ENCODE data around the gene SERP2. TPM values are rescaled to one million over a fixed set of nuclear protein-coding genes. Genes with fewer than 3 reads are reported as not detected.

Gene SERP2
- total and polyA plus RNA-seq, 2 of the 13 experiments (the other 11 are each of a cell fraction or from before 2014, with no cell fraction given), result not detected

DNA sequence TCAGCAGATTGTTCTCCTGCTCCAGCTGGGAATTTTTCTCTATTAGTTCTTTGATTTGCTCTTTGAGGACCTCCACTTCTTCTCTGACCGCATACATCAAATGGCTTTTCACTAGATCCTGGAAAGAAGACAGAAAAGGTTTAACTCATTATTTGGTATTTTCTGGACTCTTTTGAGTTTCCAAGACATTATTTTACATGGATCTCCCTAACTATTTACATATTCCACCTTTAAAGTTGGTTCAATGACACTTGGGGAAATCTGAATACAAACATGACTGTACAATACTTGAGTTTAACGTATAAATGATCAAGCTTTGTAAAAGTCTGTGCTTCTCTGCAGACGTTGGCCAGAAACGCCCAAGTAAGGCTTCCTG lies 61.1 kb downstream of the SERP2 start:
- DNase-seq (ENCODE audit: low spot score) (no peak), FAIRE-seq (no peak), ATAC-seq (no peak)
- peaks cover 45% of the 10 kb centered on the region for H3K4me1 ChIP-seq (ENCODE audit: insufficient read depth, low read length)
- no peaks in the 10 kb centered on the region for H3K9me3 ChIP-seq (ENCODE audit: low read length)
- POLR2A ChIA-PET, result interaction anchor here (0.8 to 3.7 kb wide), 13 partner anchors 11 to 293 kb away, joined by 3 to 96 read pairs (median 5); no protein-coding TSS in a partner anchor
- H3K27me3 ChIP-seq (ENCODE audit: control insufficient read depth in 1 of 2, insufficient read depth in 2 of 2, low read length in 2 of 2), result no peaks in the 10 kb centered on the region; a peak in 1 of 5 replicates
- CTCF ChIA-PET (ENCODE audit: low intra/inter-chr PET ratio, low total read pairs), result no interaction called here
- BruUV-seq (replicated peaks), result no TSS peak
- H4K20me1 ChIP-seq (ENCODE audit: insufficient read depth, low read length), result no peaks in the 10 kb centered on the region
- H3K9ac ChIP-seq (ENCODE audit: insufficient read depth, low read depth, low read length), result peak overlapping the region; percentile 91
- peak overlapping the region; percentile 88 for H3K4me2 ChIP-seq (ENCODE audit: low read depth, low read length)
- H3K4me3 ChIP-seq (replicated peaks in 1 of 3; ENCODE audit: insufficient read depth in 1 of 3, low read depth in 2 of 3, low read length in 3 of 3), result peak overlapping the region; percentile 62 to 97 (median 71)
- intact Hi-C loops (cut with micrococcal nuclease; ENCODE audit: unreplicated experiment), result loop anchor here (1.0 to 5.0 kb wide), 2 partner anchors 30 to 72 kb away; no protein-coding TSS in a partner anchor
- WGBS (ENCODE audit: low lambda C conversion rate), result 40% methylated on average over 4 of the region's 4 CpGs
- H3K79me2 ChIP-seq (ENCODE audit: insufficient read depth, low read length), result peaks cover 10% of the 10 kb centered on the region
- peaks cover 6 to 15% of the 10 kb centered on the region in 2 experiments; a peak in 3 of 5 replicates for H3K36me3 ChIP-seq (replicated peaks in 1 of 2; ENCODE audit: control insufficient read depth in 1 of 2, insufficient read depth in 2 of 2, low read length in 2 of 2)
- H3K27ac ChIP-seq (ENCODE audit: extremely low read length, insufficient read depth, low read length), result peak overlapping the region; percentile 55
- in situ Hi-C loops (cut with HindIII; ENCODE audit: extremely low pct_ligation_motif_present, low pct_unique_long_range_greater_than_20kb), result loop anchor here (5.0 kb wide), 4 partner anchors 192 to 527 kb away; no protein-coding TSS in a partner anchor
- H2AFZ ChIP-seq (ENCODE audit: low read length), result no peak overlapping the region
- TF ChIP-seq POLR2AphosphoS2 (IDR thresholded peaks at IDR 0.05; ENCODE audit: low read depth, low read length), result no peak
- no peak for TF ChIP-seq ZNF17 (CRISPR knock-in tag; IDR thresholded peaks at IDR 0.05)
- TF ChIP-seq ZBTB21 (CRISPR knock-in tag; IDR thresholded peaks at IDR 0.05), result no peak
- TF ChIP-seq POLR2AphosphoS5 (IDR thresholded peaks at IDR 0.05; ENCODE audit: low read depth, low read length), result no peak
- no peak for TF ChIP-seq ARID3A (IDR thresholded peaks at IDR 0.05; ENCODE audit: low read depth, low read length)
- no peak for TF ChIP-seq ZNF564 (CRISPR knock-in tag; IDR thresholded peaks at IDR 0.05)
- TF ChIP-seq FOXP4 (CRISPR knock-in tag; IDR thresholded peaks at IDR 0.05), result no peak
- TF ChIP-seq, protein P1, sequence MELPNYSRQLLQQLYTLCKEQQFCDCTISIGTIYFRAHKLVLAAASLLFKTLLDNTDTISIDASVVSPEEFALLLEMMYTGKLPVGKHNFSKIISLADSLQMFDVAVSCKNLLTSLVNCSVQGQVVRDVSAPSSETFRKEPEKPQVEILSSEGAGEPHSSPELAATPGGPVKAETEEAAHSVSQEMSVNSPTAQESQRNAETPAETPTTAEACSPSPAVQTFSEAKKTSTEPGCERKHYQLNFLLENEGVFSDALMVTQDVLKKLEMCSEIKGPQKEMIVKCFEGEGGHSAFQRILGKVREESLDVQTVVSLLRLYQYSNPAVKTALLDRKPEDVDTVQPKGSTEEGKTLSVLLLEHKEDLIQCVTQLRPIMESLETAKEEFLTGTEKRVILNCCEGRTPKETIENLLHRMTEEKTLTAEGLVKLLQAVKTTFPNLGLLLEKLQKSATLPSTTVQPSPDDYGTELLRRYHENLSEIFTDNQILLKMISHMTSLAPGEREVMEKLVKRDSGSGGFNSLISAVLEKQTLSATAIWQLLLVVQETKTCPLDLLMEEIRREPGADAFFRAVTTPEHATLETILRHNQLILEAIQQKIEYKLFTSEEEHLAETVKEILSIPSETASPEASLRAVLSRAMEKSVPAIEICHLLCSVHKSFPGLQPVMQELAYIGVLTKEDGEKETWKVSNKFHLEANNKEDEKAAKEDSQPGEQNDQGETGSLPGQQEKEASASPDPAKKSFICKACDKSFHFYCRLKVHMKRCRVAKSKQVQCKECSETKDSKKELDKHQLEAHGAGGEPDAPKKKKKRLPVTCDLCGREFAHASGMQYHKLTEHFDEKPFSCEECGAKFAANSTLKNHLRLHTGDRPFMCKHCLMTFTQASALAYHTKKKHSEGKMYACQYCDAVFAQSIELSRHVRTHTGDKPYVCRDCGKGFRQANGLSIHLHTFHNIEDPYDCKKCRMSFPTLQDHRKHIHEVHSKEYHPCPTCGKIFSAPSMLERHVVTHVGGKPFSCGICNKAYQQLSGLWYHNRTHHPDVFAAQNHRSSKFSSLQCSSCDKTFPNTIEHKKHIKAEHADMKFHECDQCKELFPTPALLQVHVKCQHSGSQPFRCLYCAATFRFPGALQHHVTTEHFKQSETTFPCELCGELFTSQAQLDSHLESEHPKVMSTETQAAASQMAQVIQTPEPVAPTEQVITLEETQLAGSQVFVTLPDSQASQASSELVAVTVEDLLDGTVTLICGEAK (IDR thresholded peaks at IDR 0.05), result no peak
- TF ChIP-seq, protein P1 (CRISPR knock-in tag; IDR thresholded peaks at IDR 0.05), result no peak
- TF ChIP-seq ZNF280B (CRISPR knock-in tag; IDR thresholded peaks at IDR 0.05; ENCODE audit: borderline replicate concordance), result no peak
- TF ChIP-seq ZNF331 (CRISPR knock-in tag; IDR thresholded peaks at IDR 0.05), result no peak

All from HepG2 (cell line).